T-cell (primary cell): ENCODE results near the gene LAG3. TPM values are rescaled to one million over a fixed set of nuclear protein-coding genes. Genes with fewer than 3 reads are reported as not detected.
"Not testable (repeated sequence)": the region's sequence is repeated elsewhere in the genome, so short reads cannot be mapped to it uniquely, and the experiment has no call there.

ENCODE experiments used
- ATAC-seq, 4 experiments: fragments of 200-7000 bp in 3 of 4; fragments of 150-1000 bp in 1 of 4; cut with Tn5 transposase; replicated peaks in 1 of 4; 1 replicate in 3 of 4; 2 replicates in 1 of 4; pipeline ENCODE4 v1.10.0; 2021; ENCODE audit warnings: moderate library complexity in 3 of 4, mild to moderate bottlenecking in 2 of 4, moderate number of reproducible peaks in 1 of 4
- CTCF ChIA-PET, 2 donors: fragments of 300-600 bp; sonication (Branson Sonifier 250); formaldehyde crosslinking; loops; one replicate each; lab custom pipeline; 2022; ENCODE audit warnings: antibody characterized with exemption in 2 of 2; lab: Charles Lee
- POLR2A ChIA-PET, 2 donors: fragments of 300-600 bp; sonication (Branson Sonifier 250); formaldehyde crosslinking; loops; one replicate each; lab custom pipeline; 2022; ENCODE audit warnings: antibody characterized with exemption in 2 of 2; lab: Charles Lee
- DNase-seq, 35 experiments: peaks; one replicate each; pipeline versions ENCODE4 v3.0.0 to v3.0.0-alpha.2; 2013 to 2023
- H3K27ac ChIP-seq: one replicate; pipeline ENCODE4 v1.5.1; 2013; ENCODE audit warnings: low read length
- H3K27me3 ChIP-seq, 2 experiments: replicated peaks in 1 of 2; 1 replicate in 1 of 2; 2 replicates in 1 of 2; pipeline versions ENCODE4 v1.6.1 to v1.7.0; 2013; ENCODE audit warnings: low read length in 1 of 2, mixed read lengths in 1 of 2; ENCODE audit not compliant: control insufficient read depth in 2 of 2, insufficient read depth in 2 of 2; ENCODE audit errors: extremely low read depth in 1 of 2
- H3K36me3 ChIP-seq, 2 donors: 1 replicate in 1 of 2; 2 replicates in 1 of 2; pipeline versions ENCODE4 v1.6.1 to v1.7.0; 2013; ENCODE audit warnings: low read length in 1 of 2; ENCODE audit not compliant: control insufficient read depth in 2 of 2, insufficient read depth in 1 of 2; ENCODE audit errors: extremely low read depth in 1 of 2
- H3K4me1 ChIP-seq, 2 experiments: 1 replicate in 1 of 2; 2 replicates in 1 of 2; pipeline versions ENCODE4 v1.6.1 to v1.7.0; 2013; ENCODE audit warnings: low read length in 2 of 2, mixed read lengths in 1 of 2; ENCODE audit not compliant: insufficient read depth in 2 of 2, control insufficient read depth in 1 of 2; ENCODE audit errors: extremely low read depth in 1 of 2
- H3K4me3 ChIP-seq, 2 donors: 1 replicate in 1 of 2; 2 replicates in 1 of 2; pipeline versions ENCODE4 v1.5.1 to v1.7.0; 2013; ENCODE audit warnings: mild to moderate bottlenecking in 2 of 2, low read length in 1 of 2, moderate library complexity in 1 of 2; ENCODE audit not compliant: control insufficient read depth in 1 of 2; ENCODE audit errors: extremely low read depth in 1 of 2
- H3K9me3 ChIP-seq: 2 replicates; pipeline ENCODE4 v1.7.0; 2013
- H3K27ac Mint-ChIP-seq, 2 donors: one replicate each; pipeline ENCODE4 v1.8.0; 2020 to 2021; ENCODE audit warnings: mild to moderate bottlenecking in 2 of 2, mixed read lengths in 2 of 2
- H3K27me3 Mint-ChIP-seq, 2 donors: one replicate each; pipeline ENCODE4 v1.8.0; 2021 to 2022; ENCODE audit warnings: mixed read lengths in 2 of 2
- H3K36me3 Mint-ChIP-seq: one replicate; pipeline ENCODE4 v1.8.0; 2021; ENCODE audit warnings: mixed read lengths
- H3K4me1 Mint-ChIP-seq, 3 donors: one replicate each; pipeline ENCODE4 v1.8.0; 2020 to 2022; ENCODE audit warnings: mixed read lengths in 3 of 3, mild to moderate bottlenecking in 1 of 3
- H3K4me3 Mint-ChIP-seq, 3 donors: one replicate each; pipeline ENCODE4 v1.8.0; 2020 to 2022; ENCODE audit warnings: mild to moderate bottlenecking in 3 of 3, mixed read lengths in 3 of 3, moderate library complexity in 3 of 3
- H3K9me3 Mint-ChIP-seq, 3 donors: one replicate each; pipeline ENCODE4 v1.8.0; 2020 to 2022; ENCODE audit warnings: mixed read lengths in 3 of 3
- WGBS: methylation state at CpG from one replicate; pipeline ENCODE4 v1.1.5; 2013; ENCODE audit warnings: missing lambda C conversion rate; ENCODE audit not compliant: insufficient coverage; 5-methylcytosine and 5-hydroxymethylcytosine counted together
- total RNA-seq, 35 experiments: library from RNA in 6 of 35; stranded (reverse) in 6 of 35; fragments of 120-200 nt in 1 of 35; gene quantifications; one replicate each; pipeline versions ENCODE4 v1.2.1 to v1.2.4 and lab custom pipeline; 2013 to 2026

The LAG3 gene
- total RNA-seq, 5 donors from 2014 or later (not counting 1 experiment from before 2014, with no cell fraction given) = 3.7 to 10.6 (median 7.3) TPM

GRCh38 chr12:6742834-6743233 lies 29.5 kb upstream of the LAG3 start:
- ATAC-seq (no peak), DNase-seq (no peak)
- CTCF ChIA-PET = no interaction called here
- H3K36me3 ChIP-seq = peaks cover 5 to 17% of the 10 kb centered on the region in 2 donors
- Mint-ChIP-seq H3K9me3 (no peaks in the 10 kb centered on the region), H3K36me3 (peaks cover 10% of the 10 kb centered on the region), H3K27ac (no peak overlapping the region), H3K27me3 (no peaks in the 10 kb centered on the region), H3K4me3 (no peak overlapping the region), H3K4me1 (peaks cover 15 to 16% (median 16%) of the 10 kb centered on the region in 3 donors)
- no peaks in the 10 kb centered on the region for H3K27me3 ChIP-seq
- H3K4me3 ChIP-seq = no peak overlapping the region
- H3K27ac ChIP-seq = no peak overlapping the region
- H3K9me3 ChIP-seq = no peaks in the 10 kb centered on the region
- peaks cover 5 to 17% of the 10 kb centered on the region in 2 experiments for H3K4me1 ChIP-seq
- POLR2A ChIA-PET = no interaction called here
- WGBS = no CpG with 5 or more reads among the region's 3 CpGs

- WGBS = 63% methylated on average over 2 of the region's 7 CpGs
- Mint-ChIP-seq H3K4me1 (peaks cover 15 to 16% (median 16%) of the 10 kb centered on the region in 3 donors), H3K36me3 (peaks cover 14% of the 10 kb centered on the region)
- ATAC-seq, H3K27ac Mint-ChIP-seq, H3K9me3 Mint-ChIP-seq, DNase-seq, H3K4me3 ChIP-seq, POLR2A ChIA-PET, H3K27me3 ChIP-seq, H3K27me3 Mint-ChIP-seq, H3K27ac ChIP-seq, H3K9me3 ChIP-seq, H3K4me3 Mint-ChIP-seq: not testable (repeated sequence)
- H3K4me1 ChIP-seq = peaks cover 5 to 17% of the 10 kb centered on the region in 2 experiments
- CTCF ChIA-PET = interaction anchor here in 1 of 2 donors (1.1 kb wide), 1 partner anchor 11 kb away, joined by 3 read pairs; no protein-coding TSS in a partner anchor
- H3K36me3 ChIP-seq = peaks cover 5 to 22% of the 10 kb centered on the region in 2 donors
Measured at GRCh38 chr12:6743300-6743699, 29.0 kb upstream of the LAG3 start.

GRCh38 chr12:6745741-6746525 lies 26.4 kb upstream of the LAG3 start:
- peak overlapping the region; percentile 90 to 92 for H3K27ac Mint-ChIP-seq
- Histone ChIP-seq H3K36me3 (peaks cover 12 to 48% of the 10 kb centered on the region in 2 donors), H3K27me3 (no peaks in the 10 kb centered on the region), H3K4me3 (no peak overlapping the region), H3K4me1 (peaks cover 5 to 17% of the 10 kb centered on the region in 2 experiments), H3K9me3 (no peaks in the 10 kb centered on the region), H3K27ac (peak overlapping the region; percentile 8)
- H3K4me3 Mint-ChIP-seq = no peak overlapping the region
- H3K9me3 Mint-ChIP-seq = no peaks in the 10 kb centered on the region
- 80% methylated on average over 4 of the region's 13 CpGs for WGBS
- POLR2A ChIA-PET = interaction anchor here in 1 of 2 donors (0.6 kb wide), 1 partner anchor 75 kb away, joined by 3 read pairs; no protein-coding TSS in a partner anchor
- DNase-seq (peak in 18 of 35 experiments; percentile 13 to 57 (median 31)), ATAC-seq (peak; percentile 83 to 95 (median 92))
- CTCF ChIA-PET = interaction anchor here in 1 of 2 donors (0.5 kb wide), 1 partner anchor 60 kb away, joined by 3 read pairs; no protein-coding TSS in a partner anchor
- peaks cover 23% of the 10 kb centered on the region for H3K36me3 Mint-ChIP-seq
- no peaks in the 10 kb centered on the region for H3K27me3 Mint-ChIP-seq
- H3K4me1 Mint-ChIP-seq = peaks cover 15 to 18% (median 16%) of the 10 kb centered on the region in 3 donors

- no peak overlapping the region for H3K4me3 ChIP-seq
- Mint-ChIP-seq H3K4me3 (no peak overlapping the region), H3K4me1 (peaks cover 24 to 30% (median 27%) of the 10 kb centered on the region in 3 donors), H3K27ac (peak overlapping the region; percentile 54 to 69), H3K9me3 (no peaks in the 10 kb centered on the region), H3K27me3 (no peaks in the 10 kb centered on the region), H3K36me3 (peaks cover 24% of the 10 kb centered on the region)
- CTCF ChIA-PET = interaction anchor here (0.6 to 0.8 kb wide), 2 partner anchors 45 to 189 kb away, joined by 3 to 5 read pairs; no protein-coding TSS in a partner anchor
- no peak for ATAC-seq
- H3K36me3 ChIP-seq = peaks cover 12 to 56% of the 10 kb centered on the region in 2 donors
- H3K27ac ChIP-seq = no peak overlapping the region
- H3K9me3 ChIP-seq = no peaks in the 10 kb centered on the region
- no peaks in the 10 kb centered on the region for H3K27me3 ChIP-seq
- peaks cover 7 to 26% of the 10 kb centered on the region in 2 experiments for H3K4me1 ChIP-seq
- no peak for DNase-seq
- POLR2A ChIA-PET = no interaction called here
- 100% methylated on average over 1 of the region's 4 CpGs for WGBS
Measured at GRCh38 chr12:6747216-6747615, 25.1 kb upstream of the LAG3 start.

- no peak overlapping the region for H3K4me3 Mint-ChIP-seq
- POLR2A ChIA-PET = interaction anchor here in 1 of 2 donors (0.7 kb wide), 1 partner anchor 146 kb away, joined by 4 read pairs; no protein-coding TSS in a partner anchor
- peaks cover 9 to 37% of the 10 kb centered on the region in 2 experiments for H3K4me1 ChIP-seq
- CTCF ChIA-PET = no interaction called here
- WGBS = 93% methylated on average over 21 of the region's 28 CpGs
- no peaks in the 10 kb centered on the region for H3K9me3 Mint-ChIP-seq
- no peak overlapping the region for H3K4me3 ChIP-seq
- no peaks in the 10 kb centered on the region for H3K27me3 Mint-ChIP-seq
- H3K9me3 ChIP-seq = no peaks in the 10 kb centered on the region
- peaks cover 24% of the 10 kb centered on the region for H3K36me3 Mint-ChIP-seq
- H3K27ac Mint-ChIP-seq = no peak overlapping the region
- peaks cover 12 to 56% of the 10 kb centered on the region in 2 donors for H3K36me3 ChIP-seq
- H3K4me1 Mint-ChIP-seq = peaks cover 28 to 37% (median 32%) of the 10 kb centered on the region in 3 donors
- ATAC-seq (no peak), DNase-seq (no peak)
- H3K27ac ChIP-seq = no peak overlapping the region
- H3K27me3 ChIP-seq = no peaks in the 10 kb centered on the region
Measured at GRCh38 chr12:6748761-6749160, 23.6 kb upstream of the LAG3 start.

GRCh38 chr12:6750506-6750905 lies 21.8 kb upstream of the LAG3 start:
- Histone ChIP-seq H3K27ac (no peak overlapping the region), H3K9me3 (no peaks in the 10 kb centered on the region), H3K4me1 (peaks cover 5 to 31% of the 10 kb centered on the region in 2 experiments), H3K4me3 (no peak overlapping the region), H3K27me3 (no peaks in the 10 kb centered on the region), H3K36me3 (peaks cover 8 to 56% of the 10 kb centered on the region in 2 donors)
- ATAC-seq (no peak), DNase-seq (no peak)
- H3K27me3 Mint-ChIP-seq = no peaks in the 10 kb centered on the region
- no peak overlapping the region for H3K4me3 Mint-ChIP-seq
- peaks cover 24% of the 10 kb centered on the region for H3K36me3 Mint-ChIP-seq
- H3K27ac Mint-ChIP-seq = peak overlapping the region in 1 of 2 donors; percentile 55
- H3K9me3 Mint-ChIP-seq = no peaks in the 10 kb centered on the region
- ChIA-PET POLR2A (no interaction called here), CTCF (interaction anchor here in 1 of 2 donors (0.5 kb wide), 1 partner anchor 120 kb away, joined by 4 read pairs; no protein-coding TSS in a partner anchor)
- peaks cover 21 to 30% (median 25%) of the 10 kb centered on the region in 3 donors for H3K4me1 Mint-ChIP-seq
- WGBS = 100% methylated on average over 2 of the region's 4 CpGs
